HG03432 (cell line): Measurements from ENCODE around the gene BICC1.

Experiments
- ATAC-seq: cut with Tn5 transposase; IDR thresholded peaks from one replicate; pipeline ENCODE4 v1.9.1; 2021; ENCODE audit warnings: mild to moderate bottlenecking, moderate library complexity; ENCODE audit not compliant: unreplicated experiment

The BICC1 gene

DNA sequence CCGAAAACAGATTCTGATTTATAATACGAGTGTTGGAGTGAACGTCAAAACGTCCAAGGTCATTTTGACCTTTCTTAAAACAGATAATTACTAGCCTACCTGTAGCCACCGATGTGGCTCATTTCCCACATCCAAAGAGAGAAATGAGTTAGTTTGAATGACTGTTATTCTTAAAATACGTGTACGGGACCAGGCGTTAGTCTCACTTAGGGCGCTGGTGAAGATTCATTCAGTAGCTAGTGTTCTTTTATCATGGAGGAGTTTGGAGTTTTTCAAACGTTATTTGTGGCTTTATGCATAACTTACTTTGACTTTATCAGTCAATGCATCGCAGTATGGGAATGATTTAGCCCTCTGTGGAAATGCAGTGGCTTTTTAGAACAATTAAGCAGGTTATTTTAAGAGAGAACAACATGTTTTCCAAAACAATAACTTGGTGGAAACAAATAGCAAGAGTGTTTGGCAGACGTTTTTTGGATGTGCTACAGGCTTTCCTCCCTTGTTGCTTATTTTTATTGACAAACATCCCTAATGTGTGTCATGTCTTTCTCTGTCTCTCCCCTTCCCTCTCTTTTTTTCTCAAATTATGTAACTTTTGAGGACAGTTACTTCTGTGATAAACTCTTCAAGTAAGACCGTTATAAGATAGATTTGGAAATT, 1.6 kb downstream of the BICC1 start:
- no peak for ATAC-seq

DNA sequence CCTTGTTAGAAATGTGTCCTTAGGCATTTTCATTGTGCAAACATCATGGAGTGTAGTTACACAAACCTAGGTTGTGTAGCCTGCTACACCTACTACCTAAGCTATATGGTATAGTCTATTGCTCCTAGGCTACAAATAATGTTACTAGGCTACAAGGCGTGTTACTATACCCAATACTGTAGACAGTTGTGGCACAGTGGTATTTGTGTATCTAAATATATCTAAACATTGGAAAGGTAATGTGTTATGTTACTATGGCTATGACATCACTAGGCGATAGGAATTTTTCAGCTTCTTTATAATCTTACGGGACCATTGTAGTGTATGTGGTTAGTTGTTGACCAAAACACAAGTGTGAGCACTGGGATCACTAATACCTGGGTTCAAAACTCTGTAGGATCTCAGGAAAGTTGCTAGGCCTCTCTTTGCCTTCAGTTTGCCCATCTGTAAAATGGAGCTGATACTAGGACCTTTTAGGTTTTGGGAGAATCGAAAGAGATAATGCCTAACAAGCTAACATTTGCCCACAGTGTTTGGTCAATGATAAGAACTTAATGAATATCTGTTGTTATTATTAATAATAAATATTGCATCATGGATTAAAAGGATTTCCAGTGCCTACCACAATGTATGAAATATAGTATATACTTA, 2.7 kb downstream of the BICC1 start:
- no peak for ATAC-seq

GRCh38 chr10:58516119-58516518, 3.4 kb downstream of the BICC1 start:
- ATAC-seq: no peak

- no peak for ATAC-seq
Measured at GRCh38 chr10:58516671-58517070, 4.0 kb downstream of the BICC1 start.

DNA sequence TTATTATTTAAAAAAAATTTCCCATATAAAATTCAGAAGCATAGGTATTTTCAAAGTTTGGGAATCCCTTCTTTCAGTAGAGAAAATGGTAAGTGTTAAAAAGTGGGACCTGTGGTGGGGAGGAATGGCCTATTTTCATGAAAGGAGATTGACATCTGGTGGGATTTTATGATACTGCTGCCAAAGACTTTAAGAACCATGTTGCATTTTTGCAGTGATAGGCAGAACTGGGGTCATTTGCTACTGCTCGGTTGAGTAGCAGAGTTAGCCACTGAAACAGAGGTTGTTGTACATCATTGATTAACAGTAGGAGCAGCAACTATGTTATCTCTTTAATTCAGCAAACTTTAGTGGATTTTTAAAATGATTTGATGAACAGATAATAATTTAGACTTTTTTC, 4.4 kb downstream of the BICC1 start:
- no peak for ATAC-seq

GRCh38 chr10:58517491-58518355, 5.1 kb downstream of the BICC1 start:
- no peak for ATAC-seq

DNA sequence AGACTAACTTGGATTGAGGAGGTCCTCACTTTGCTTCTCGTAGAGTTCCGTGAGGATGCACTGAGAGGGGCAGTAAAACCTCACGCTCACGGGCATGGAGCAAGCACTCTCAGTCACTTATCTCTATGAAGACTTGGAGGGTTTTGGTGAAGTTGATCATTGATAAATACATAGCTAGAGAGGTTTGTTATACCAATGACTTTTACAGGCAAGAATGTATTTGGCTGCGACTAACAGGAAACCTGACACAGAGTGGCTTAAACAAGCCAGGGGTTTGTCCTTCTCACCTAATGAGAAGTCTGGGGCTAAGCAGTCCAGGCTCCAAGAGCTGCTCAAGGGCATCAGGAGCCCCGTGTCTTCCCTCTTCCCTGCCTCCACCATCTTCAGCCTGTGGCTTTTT, 6.1 kb downstream of the BICC1 start:
- ATAC-seq: no peak

GRCh38 chr10:58529077-58529728, 16.5 kb downstream of the BICC1 start:
- ATAC-seq: no peak

DNA sequence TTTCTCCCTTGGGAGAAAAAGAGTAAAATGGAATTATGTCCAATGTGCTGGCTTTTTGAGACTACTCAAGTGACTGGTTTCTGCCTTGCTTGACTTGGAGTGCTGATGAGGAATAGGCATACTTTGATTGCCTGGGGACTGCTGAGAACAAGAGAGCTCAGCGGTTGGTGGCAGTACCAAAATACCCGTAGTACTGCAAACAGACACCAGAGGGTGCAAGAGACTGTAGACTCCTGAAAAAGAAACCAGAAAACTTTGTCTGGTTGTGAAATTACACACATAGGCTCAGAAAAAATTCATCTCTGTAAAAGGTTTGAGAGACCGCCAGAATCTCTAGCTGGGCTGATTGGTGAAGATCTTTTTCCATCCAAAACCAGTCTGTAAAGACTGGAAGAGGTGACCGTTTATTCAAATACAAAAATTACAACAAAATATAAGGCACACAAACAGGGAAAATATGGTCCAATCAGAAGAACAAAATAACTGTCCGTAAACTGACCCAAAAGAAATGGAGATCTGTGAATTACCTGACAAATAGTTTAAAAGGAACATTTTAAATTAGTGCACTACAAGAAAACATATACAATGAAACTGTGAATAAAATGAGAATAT, 18.5 kb downstream of the BICC1 start:
- ATAC-seq: peak; percentile 98

DNA sequence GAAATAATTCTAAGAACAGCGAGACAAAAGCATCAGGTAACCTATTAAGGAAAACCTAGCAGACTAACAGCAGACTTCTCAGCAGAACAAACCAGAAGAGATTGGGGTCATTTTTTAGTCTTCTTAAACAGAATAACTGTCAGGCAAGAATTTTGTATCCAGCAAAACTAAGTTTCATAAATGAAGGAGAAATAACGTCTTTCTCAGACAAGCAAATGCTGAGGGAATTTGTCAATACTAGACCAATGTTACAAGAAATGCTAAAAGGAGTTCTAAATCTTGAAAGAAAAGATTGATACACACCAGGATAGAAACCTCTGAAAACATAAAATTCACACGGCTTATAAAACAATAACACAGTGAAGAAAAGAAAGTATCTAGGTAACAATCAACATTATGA, 22.6 kb downstream of the BICC1 start:
- no peak for ATAC-seq

GRCh38 chr10:58543141-58543540, 30.5 kb downstream of the BICC1 start:
- no peak for ATAC-seq

- no peak for ATAC-seq
Measured at GRCh38 chr10:58544135-58544534, 31.5 kb downstream of the BICC1 start.

DNA sequence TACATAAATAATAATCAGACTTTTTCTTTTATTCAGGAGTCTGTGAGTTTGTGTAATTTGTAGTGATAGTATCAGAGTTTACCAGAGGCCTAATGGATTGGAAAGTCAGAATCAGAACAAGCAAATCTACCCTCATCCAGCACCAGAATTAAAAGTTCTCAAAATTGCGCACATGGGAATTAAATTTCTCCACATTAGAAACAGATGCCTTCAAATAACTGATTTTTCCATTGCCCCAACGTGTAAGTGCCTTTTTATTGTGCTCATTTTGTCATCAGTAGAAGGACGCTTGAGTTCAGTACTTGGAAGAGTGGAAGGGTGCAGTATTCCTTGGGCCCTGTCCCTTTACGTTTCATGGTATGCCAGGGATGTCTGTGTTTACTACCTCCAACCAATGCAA, 32.8 kb downstream of the BICC1 start:
- no peak for ATAC-seq

GRCh38 chr10:58546137-58546536, 33.5 kb downstream of the BICC1 start:
- ATAC-seq: no peak

DNA sequence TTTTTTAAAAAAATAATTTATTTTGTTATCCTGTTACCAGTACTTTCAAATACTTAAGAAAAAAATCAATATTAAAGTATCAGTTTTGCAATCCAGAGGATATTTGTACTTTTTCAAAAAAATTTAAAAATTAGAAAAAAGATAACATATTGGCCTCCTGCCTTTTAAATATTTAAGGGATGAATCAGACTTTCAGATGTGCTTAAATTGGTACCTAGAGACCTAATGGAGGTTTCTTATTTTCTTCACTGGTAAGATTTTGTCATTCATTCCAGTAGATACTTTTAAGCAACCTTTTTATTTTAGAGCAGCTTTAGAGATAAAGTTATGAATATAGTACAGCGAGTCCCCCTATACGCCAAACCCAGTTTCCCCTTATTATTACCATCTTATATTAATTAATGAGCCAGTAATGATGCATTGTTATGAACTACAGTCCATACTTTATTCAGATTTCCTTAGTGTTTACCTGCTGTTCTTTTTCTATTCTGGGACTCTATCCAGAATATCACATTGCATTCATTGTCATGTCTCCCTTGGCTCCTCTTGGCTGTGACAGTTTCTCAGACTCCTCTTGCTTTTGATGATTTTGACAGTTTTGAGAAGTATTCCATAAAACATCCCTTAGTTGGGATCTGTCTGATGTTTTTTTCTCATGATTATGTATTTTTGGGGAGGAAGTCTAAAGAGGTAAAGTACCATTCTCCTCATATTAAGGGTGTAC, 34.2 kb downstream of the BICC1 start:
- ATAC-seq: no peak

- no peak for ATAC-seq
Measured at GRCh38 chr10:58547963-58548362, 35.3 kb downstream of the BICC1 start.

DNA sequence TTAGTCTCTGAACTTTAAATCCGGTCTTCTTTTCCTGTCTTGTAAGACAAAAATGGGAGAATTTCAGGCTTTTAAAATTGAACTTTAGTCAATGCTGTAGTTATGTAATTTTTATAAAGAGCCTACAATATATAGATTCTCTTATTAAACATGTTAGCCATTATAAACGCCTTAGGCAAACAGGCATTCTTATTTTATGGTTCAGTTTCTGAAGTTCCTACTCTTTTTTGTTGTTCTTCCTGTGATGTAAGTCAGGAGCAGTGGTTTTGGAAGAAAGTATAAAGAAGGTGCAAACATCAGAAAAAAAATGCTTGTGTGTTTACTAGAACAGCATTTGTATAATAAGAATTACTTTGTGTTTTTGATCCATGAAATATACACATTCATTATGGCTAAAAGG, 41.6 kb downstream of the BICC1 start:
- no peak for ATAC-seq

GRCh38 chr10:58555170-58555929, 42.7 kb downstream of the BICC1 start:
- no peak for ATAC-seq

DNA sequence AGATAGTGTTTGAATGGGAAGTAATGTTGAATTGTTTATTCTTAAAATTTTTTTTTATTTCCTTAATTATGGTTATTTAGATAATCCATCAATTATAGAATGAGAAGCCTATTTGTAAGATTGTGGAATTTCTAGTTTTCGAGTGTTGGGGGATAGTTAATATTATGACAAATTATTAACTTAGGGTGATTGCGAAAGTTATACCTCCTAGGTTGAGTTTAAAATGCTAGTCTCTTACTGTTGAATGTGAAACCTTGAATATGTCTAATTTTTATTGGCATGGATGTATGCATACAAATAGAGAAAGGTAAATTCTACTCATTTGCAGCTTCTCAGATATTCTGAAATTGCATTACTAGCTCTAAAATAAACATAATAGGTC, 43.2 kb downstream of the BICC1 start:
- no peak for ATAC-seq
